ENCODE data around the gene PNLDC1. TPM values are rescaled to one million over a fixed set of nuclear protein-coding genes. Genes with fewer than 3 reads are reported as not detected.
A peak's percentile ranks its signal among the peaks of the same experiment; 100 is the strongest.

The PNLDC1 gene, protein sequence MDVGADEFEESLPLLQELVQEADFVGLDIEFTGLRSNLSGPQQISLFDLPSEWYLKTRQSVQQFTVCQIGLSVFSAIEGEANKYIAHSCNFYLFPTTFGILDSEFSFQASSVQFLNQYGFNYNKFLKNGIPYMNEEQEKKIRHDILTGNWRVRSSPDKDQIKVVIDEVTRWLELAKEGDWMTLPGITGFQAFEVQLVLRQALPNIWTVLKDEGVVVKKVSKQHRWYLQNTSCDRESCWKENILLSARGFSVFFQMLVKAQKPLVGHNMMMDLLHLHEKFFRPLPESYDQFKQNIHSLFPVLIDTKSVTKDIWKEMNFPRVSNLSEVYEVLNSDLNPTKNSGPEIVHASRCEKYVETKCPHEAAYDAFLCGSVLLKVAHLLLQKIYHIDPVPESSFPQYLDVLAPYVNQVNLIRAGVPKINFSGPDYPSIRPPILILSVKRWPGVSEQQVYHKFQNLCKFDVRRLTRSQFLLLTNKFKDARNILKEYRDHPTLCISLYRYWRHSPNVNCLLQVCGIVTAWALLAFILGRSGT
- total RNA-seq (under 1 TPM; 0.47 to 0.94 TPM), polyA plus RNA-seq (under 1 TPM in 1 of 2 donors, not detected in 1; 0.23 TPM)

DNA sequence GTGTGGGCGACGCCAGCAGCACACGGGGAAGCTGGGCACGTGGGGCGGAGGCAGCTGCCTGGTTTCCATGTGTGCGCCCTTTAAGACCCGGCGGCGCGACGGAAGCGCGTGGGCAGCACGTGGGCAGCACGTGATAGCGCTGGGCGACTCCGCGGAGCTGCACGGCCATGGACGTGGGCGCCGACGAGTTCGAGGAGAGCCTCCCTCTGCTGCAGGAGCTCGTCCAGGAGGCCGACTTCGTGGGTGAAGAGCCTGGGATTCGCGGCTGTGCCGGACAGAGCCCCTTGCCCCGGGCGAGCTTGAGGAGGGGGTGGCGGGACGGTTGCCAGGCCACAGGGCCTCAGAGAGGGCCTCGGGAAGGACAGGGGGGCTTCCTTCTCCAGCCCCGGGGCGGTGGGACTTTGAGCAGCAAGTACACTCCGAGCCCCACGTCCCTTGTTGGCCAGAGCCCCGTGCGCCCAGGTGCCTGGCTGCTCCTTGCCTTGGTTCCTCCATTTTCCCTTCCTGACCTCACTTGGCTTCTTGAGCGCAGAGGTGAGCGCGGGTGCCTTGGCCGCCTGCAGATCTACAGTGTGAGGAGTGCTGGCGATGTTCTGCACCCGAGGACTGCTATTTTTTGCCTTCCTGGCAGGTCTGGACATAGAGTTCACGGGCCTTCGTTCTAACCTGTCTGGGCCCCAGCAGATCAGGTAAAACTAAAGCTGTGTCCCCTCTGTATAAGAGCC, at the start of gene PNLDC1:
Gene PNLDC1 (plus strand): TSS at position 136 of the 725 bp plus-strand sequence. CDS start 32 bp downstream, at position 168.
- Histone ChIP-seq H3K36me3 (ENCODE audit: insufficient read depth, low read length) (peaks cover 24% of the 10 kb centered on the region), H3K27ac (ENCODE audit: low read depth, low read length) (no peak within 1 kb of the TSS), H3K4me1 (ENCODE audit: insufficient read depth, low read length) (peaks cover 8% of the 10 kb centered on the region), H3K9me3 (ENCODE audit: control insufficient read depth in 1 of 2, low read length in 2 of 2) (no peaks in the 10 kb centered on the region), H3K27me3 (ENCODE audit: insufficient read depth, low read length) (no peaks in the 10 kb centered on the region), H3K4me3 (ENCODE audit: low read length in 2 of 2) (no peak within 1 kb of the TSS)
- Mint-ChIP-seq H3K27me3 (no peaks in the 10 kb centered on the region), H3K4me3 (no peak within 1 kb of the TSS), H3K4me1 (peaks cover 0 to 1% (median under 1%) of the 10 kb centered on the region in 4 donors), H3K9me3 (no peaks in the 10 kb centered on the region), H3K36me3 (peaks cover 22 to 42% of the 10 kb centered on the region in 2 donors), H3K27ac (peak within 1 kb of the TSS in 3 of 7 donors; percentile 22 to 85 (median 30))
- intact Hi-C loops (cut with micrococcal nuclease): no loop called here
- no peak for DNase-seq
- POLR2A ChIA-PET (ENCODE audit: partially characterized antibody): interaction anchor here (3.5 kb wide), 1 partner anchor 10 kb away, joined by 14 read pairs; the partner anchor contains the start of genes MRPL18 and TCP1
- CTCF ChIA-PET (ENCODE audit: partially characterized antibody): no interaction called here

DNA sequence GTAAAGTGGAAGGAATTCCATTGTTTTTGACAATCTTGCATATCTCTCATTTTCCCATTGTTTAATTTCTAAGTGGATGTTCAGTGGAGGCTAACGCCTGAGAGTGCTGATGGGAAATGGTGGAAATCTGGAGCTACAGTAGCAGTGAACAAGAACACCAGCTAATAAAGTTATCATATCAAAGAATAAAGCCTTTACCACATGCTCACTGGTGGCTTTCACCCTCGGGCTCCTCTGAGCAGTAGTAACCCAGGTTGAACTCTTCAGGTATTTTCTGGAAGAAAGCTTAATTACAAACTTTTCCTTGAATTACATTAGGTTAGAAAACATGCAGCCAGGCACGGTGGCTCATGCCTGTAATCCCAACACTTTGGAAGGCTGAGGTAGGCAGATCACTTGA, 48.6 kb upstream of the PNLDC1 start:
- no peaks in the 10 kb centered on the region for H3K27me3 Mint-ChIP-seq
- Histone ChIP-seq H3K27ac (ENCODE audit: low read depth, low read length) (no peak overlapping the region), H3K4me3 (ENCODE audit: low read length in 2 of 2) (no peak overlapping the region), H3K4me1 (ENCODE audit: insufficient read depth, low read length) (no peaks in the 10 kb centered on the region), H3K36me3 (ENCODE audit: insufficient read depth, low read length) (peaks cover 77% of the 10 kb centered on the region), H3K9me3 (ENCODE audit: control insufficient read depth in 1 of 2, low read length in 2 of 2) (no peaks in the 10 kb centered on the region), H3K27me3 (ENCODE audit: insufficient read depth, low read length) (no peaks in the 10 kb centered on the region)
- DNase-seq: no peak
- no peaks in the 10 kb centered on the region for H3K9me3 Mint-ChIP-seq
- ChIA-PET POLR2A (ENCODE audit: partially characterized antibody) (interaction anchor here (1.1 to 1.7 kb wide), 3 partner anchors 9 to 38 kb away, joined by 4 to 6 read pairs (median 4); partner anchors contain the start of genes ACAT2 and TCP1), CTCF (ENCODE audit: partially characterized antibody) (interaction anchor here (1.0 kb wide), 1 partner anchor 31 kb away, joined by 4 read pairs; no protein-coding TSS in a partner anchor)
- no peak overlapping the region for H3K4me3 Mint-ChIP-seq
- peak overlapping the region in 2 of 7 donors; percentile 35 to 46 for H3K27ac Mint-ChIP-seq
- intact Hi-C loops (cut with micrococcal nuclease): no loop called here
- H3K4me1 Mint-ChIP-seq: peaks cover 0 to 14% (median 4%) of the 10 kb centered on the region in 4 donors
- peaks cover 47 to 77% of the 10 kb centered on the region in 2 donors for H3K36me3 Mint-ChIP-seq

GRCh38 chr6:159753081-159753872, 46.8 kb upstream of the PNLDC1 start:
- H3K4me1 Mint-ChIP-seq: peaks cover 0 to 11% (median 4%) of the 10 kb centered on the region in 4 donors
- peaks cover 41 to 74% of the 10 kb centered on the region in 2 donors for H3K36me3 Mint-ChIP-seq
- intact Hi-C loops (cut with micrococcal nuclease): loop anchor here (2.0 kb wide), 1 partner anchor 14 kb away; no protein-coding TSS in a partner anchor
- no peaks in the 10 kb centered on the region for H3K27me3 Mint-ChIP-seq
- Histone ChIP-seq H3K27ac (ENCODE audit: low read depth, low read length) (no peak overlapping the region), H3K4me3 (ENCODE audit: low read length in 2 of 2) (no peak overlapping the region), H3K9me3 (ENCODE audit: control insufficient read depth in 1 of 2, low read length in 2 of 2) (no peaks in the 10 kb centered on the region), H3K4me1 (ENCODE audit: insufficient read depth, low read length) (no peaks in the 10 kb centered on the region), H3K36me3 (ENCODE audit: insufficient read depth, low read length) (peaks cover 67% of the 10 kb centered on the region), H3K27me3 (ENCODE audit: insufficient read depth, low read length) (no peaks in the 10 kb centered on the region)
- peak overlapping the region in 5 of 7 donors; percentile 4 to 50 (median 30) for H3K27ac Mint-ChIP-seq
- no peak overlapping the region for H3K4me3 Mint-ChIP-seq
- DNase-seq: no peak
- ChIA-PET POLR2A (ENCODE audit: partially characterized antibody) (interaction anchor here (0.7 to 2.3 kb wide), 3 partner anchors 9 to 60 kb away, joined by 3 to 6 read pairs (median 6); partner anchors contain the start of genes ACAT2 and WTAP), CTCF (ENCODE audit: partially characterized antibody) (no interaction called here)
- no peaks in the 10 kb centered on the region for H3K9me3 Mint-ChIP-seq

DNA sequence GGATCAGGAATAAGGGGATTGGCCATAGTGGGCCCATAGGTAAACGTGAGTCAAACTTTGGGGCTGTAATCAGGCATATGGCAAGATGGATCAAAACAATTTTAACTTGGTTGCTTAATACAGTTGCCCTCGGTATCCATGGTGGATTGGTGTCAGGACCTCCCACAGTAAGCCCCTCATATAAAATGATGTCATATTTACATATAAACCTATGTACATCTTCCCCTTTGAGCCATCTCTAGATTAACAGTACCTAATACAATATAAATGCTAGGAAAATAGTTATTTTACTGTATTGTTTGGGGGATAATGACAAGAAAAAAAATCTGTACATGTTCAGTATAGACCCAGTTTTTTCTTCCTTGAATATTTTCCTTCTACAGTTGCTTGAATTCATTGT, 45.7 kb upstream of the PNLDC1 start:
- Histone ChIP-seq H3K9me3 (ENCODE audit: control insufficient read depth in 1 of 2, low read length in 2 of 2) (no peaks in the 10 kb centered on the region), H3K36me3 (ENCODE audit: insufficient read depth, low read length) (peaks cover 61% of the 10 kb centered on the region), H3K27ac (ENCODE audit: low read depth, low read length) (no peak overlapping the region), H3K27me3 (ENCODE audit: insufficient read depth, low read length) (no peaks in the 10 kb centered on the region), H3K4me3 (ENCODE audit: low read length in 2 of 2) (no peak overlapping the region), H3K4me1 (ENCODE audit: insufficient read depth, low read length) (no peaks in the 10 kb centered on the region)
- Mint-ChIP-seq H3K4me1 (peaks cover 0 to 5% (median 4%) of the 10 kb centered on the region in 4 donors), H3K9me3 (no peaks in the 10 kb centered on the region), H3K36me3 (peaks cover 30 to 68% of the 10 kb centered on the region in 2 donors), H3K27ac (peak overlapping the region in 1 of 7 donors; percentile 72), H3K27me3 (no peaks in the 10 kb centered on the region), H3K4me3 (no peak overlapping the region)
- CTCF ChIA-PET (ENCODE audit: partially characterized antibody): no interaction called here
- POLR2A ChIA-PET (ENCODE audit: partially characterized antibody): interaction anchor here (0.9 to 2.3 kb wide), 3 partner anchors 7 to 36 kb away, joined by 3 to 6 read pairs (median 6); partner anchors contain the start of genes ACAT2 and WTAP
- intact Hi-C loops (cut with micrococcal nuclease): no loop called here
- DNase-seq: no peak

DNA sequence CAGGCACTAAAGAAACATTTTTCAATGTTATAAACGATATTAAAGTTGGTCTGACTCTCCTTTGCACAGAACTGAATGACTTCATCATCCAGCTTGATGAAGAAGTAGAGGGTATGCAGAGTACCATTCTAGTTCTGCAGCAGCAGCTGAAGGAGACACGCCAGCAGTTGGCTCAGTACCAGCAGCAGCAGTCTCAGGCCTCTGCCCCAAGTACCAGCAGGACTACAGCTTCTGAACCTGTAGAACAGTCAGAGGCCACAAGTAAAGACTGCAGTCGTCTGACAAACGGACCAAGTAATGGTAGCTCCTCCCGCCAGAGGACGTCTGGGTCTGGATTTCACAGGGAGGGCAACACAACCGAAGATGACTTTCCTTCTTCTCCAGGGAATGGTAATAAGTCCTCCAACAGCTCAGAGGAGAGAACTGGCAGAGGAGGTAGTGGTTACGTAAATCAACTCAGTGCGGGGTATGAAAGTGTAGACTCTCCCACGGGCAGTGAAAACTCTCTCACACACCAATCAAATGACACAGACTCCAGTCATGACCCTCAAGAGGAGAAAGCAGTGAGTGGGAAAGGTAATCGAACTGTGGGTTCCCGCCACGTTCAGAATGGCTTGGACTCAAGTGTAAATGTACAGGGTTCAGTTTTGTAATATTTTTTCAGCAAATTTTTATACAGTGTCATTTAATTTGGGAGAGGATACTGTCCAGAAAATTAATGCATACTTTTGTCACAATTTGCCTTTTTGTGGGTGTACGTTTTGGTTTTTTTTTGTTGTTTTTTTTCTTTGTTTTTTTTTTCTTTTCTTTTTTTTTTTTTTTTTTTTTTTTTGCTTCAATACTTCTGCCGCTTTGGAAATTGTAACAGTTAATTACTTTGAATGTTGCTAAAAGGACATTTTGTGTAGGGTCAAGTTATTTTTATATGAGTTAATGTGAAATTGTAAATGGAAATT, 44.8 kb upstream of the PNLDC1 start:
- POLR2A ChIA-PET (ENCODE audit: partially characterized antibody): interaction anchor here (0.9 to 2.3 kb wide), 2 partner anchors 29 to 36 kb away, joined by 3 to 6 read pairs; partner anchors contain the start of gene WTAP
- Histone ChIP-seq H3K27me3 (ENCODE audit: insufficient read depth, low read length) (no peaks in the 10 kb centered on the region), H3K27ac (ENCODE audit: low read depth, low read length) (no peak overlapping the region), H3K4me3 (ENCODE audit: low read length in 2 of 2) (no peak overlapping the region), H3K4me1 (ENCODE audit: insufficient read depth, low read length) (no peaks in the 10 kb centered on the region), H3K9me3 (ENCODE audit: control insufficient read depth in 1 of 2, low read length in 2 of 2) (no peaks in the 10 kb centered on the region), H3K36me3 (ENCODE audit: insufficient read depth, low read length) (peaks cover 57% of the 10 kb centered on the region)
- H3K36me3 Mint-ChIP-seq: peaks cover 26 to 62% of the 10 kb centered on the region in 2 donors
- no peaks in the 10 kb centered on the region for H3K9me3 Mint-ChIP-seq
- peaks cover 5 to 10% (median 7%) of the 10 kb centered on the region in 4 donors for H3K4me1 Mint-ChIP-seq
- CTCF ChIA-PET (ENCODE audit: partially characterized antibody): no interaction called here
- H3K4me3 Mint-ChIP-seq: no peak overlapping the region
- DNase-seq: no peak
- H3K27me3 Mint-ChIP-seq: no peaks in the 10 kb centered on the region
- intact Hi-C loops (cut with micrococcal nuclease): no loop called here
- peak overlapping the region in 5 of 7 donors; percentile 8 to 71 (median 15) for H3K27ac Mint-ChIP-seq

- Mint-ChIP-seq H3K27ac (no peak overlapping the region), H3K4me3 (no peak overlapping the region), H3K27me3 (no peaks in the 10 kb centered on the region), H3K9me3 (no peaks in the 10 kb centered on the region), H3K4me1 (peaks cover 17 to 19% (median 18%) of the 10 kb centered on the region in 4 donors), H3K36me3 (peaks cover 23 to 60% of the 10 kb centered on the region in 2 donors)
- H3K27me3 ChIP-seq (ENCODE audit: insufficient read depth, low read length): no peaks in the 10 kb centered on the region
- H3K36me3 ChIP-seq (ENCODE audit: insufficient read depth, low read length): peaks cover 52% of the 10 kb centered on the region
- CTCF ChIA-PET (ENCODE audit: partially characterized antibody): no interaction called here
- H3K9me3 ChIP-seq (ENCODE audit: control insufficient read depth in 1 of 2, low read length in 2 of 2): no peaks in the 10 kb centered on the region
- POLR2A ChIA-PET (ENCODE audit: partially characterized antibody): interaction anchor here (0.7 to 1.4 kb wide), 3 partner anchors 13 to 34 kb away, joined by 3 to 4 read pairs (median 3); partner anchors contain the start of genes MRPL18 and TCP1
- intact Hi-C loops (cut with micrococcal nuclease): no loop called here
- H3K27ac ChIP-seq (ENCODE audit: low read depth, low read length): no peak overlapping the region
- no peak overlapping the region for H3K4me3 ChIP-seq (ENCODE audit: low read length in 2 of 2)
- peaks cover 7% of the 10 kb centered on the region for H3K4me1 ChIP-seq (ENCODE audit: insufficient read depth, low read length)
- no peak for DNase-seq
Observed at GRCh38 chr6:159756508-159756907, 43.6 kb upstream of the PNLDC1 start.

All from CD4-positive, alpha-beta memory T cell (primary cell).